Measurements from ENCODE around the gene SH2D2A.
A peak's percentile ranks its signal among the peaks of the same experiment; 100 is the strongest.

Gene SH2D2A

DNA sequence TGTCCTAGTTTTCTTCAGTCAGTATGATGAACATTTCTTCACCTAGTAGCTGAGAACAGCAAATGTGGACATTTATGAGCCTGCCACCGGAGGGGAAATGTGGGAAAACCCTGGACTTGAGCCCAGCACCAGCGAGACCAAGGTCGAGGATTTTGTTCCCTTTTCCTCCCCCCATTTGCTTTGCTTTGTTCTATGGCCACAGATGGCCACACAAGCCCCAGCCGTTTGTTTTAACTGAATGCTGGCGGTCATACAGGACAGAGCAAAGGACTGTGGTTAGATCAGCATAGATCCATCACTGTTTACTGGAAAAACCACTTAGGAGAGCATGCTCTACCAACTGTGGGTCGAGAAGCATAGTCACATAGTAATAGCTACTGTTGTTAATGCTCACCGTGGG, 20.9 kb downstream of the SH2D2A start:
- no peak for DNase-seq (ENCODE audit: low spot score in 2 of 2)
- Mint-ChIP-seq H3K9me3 (no peaks in the 10 kb centered on the region), H3K27ac (peak overlapping the region; percentile 9), H3K36me3 (peaks cover 42% of the 10 kb centered on the region), H3K4me3 (no peak overlapping the region), H3K4me1 (peaks cover 6% of the 10 kb centered on the region), H3K27me3 (no peaks in the 10 kb centered on the region)
- ATAC-seq (ENCODE audit: low read depth), result no peak

DNA sequence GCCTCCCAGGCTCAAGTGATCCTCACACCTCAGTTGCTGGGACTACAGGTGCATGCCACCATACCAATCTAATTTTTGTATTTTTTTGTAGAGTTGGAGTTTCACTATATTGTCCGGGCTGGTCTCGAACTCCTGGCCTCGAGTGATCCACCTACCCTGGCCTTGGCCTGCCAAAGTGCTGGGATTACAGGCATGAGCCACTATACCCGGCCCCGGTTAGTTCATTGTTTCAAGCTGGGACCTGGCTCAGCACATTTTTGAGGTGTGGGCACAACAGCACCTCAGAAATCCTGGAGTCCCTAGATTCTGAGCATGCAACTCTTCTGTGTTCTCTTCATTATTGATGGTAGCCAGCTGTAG, 21.3 kb downstream of the SH2D2A start:
- peaks cover 6% of the 10 kb centered on the region for H3K4me1 Mint-ChIP-seq
- H3K9me3 Mint-ChIP-seq, result no peaks in the 10 kb centered on the region
- H3K36me3 Mint-ChIP-seq, result peaks cover 42% of the 10 kb centered on the region
- DNase-seq (ENCODE audit: low spot score in 2 of 2) (no peak), ATAC-seq (ENCODE audit: low read depth) (no peak)
- no peak overlapping the region for H3K4me3 Mint-ChIP-seq
- no peak overlapping the region for H3K27ac Mint-ChIP-seq
- H3K27me3 Mint-ChIP-seq, result no peaks in the 10 kb centered on the region

DNA sequence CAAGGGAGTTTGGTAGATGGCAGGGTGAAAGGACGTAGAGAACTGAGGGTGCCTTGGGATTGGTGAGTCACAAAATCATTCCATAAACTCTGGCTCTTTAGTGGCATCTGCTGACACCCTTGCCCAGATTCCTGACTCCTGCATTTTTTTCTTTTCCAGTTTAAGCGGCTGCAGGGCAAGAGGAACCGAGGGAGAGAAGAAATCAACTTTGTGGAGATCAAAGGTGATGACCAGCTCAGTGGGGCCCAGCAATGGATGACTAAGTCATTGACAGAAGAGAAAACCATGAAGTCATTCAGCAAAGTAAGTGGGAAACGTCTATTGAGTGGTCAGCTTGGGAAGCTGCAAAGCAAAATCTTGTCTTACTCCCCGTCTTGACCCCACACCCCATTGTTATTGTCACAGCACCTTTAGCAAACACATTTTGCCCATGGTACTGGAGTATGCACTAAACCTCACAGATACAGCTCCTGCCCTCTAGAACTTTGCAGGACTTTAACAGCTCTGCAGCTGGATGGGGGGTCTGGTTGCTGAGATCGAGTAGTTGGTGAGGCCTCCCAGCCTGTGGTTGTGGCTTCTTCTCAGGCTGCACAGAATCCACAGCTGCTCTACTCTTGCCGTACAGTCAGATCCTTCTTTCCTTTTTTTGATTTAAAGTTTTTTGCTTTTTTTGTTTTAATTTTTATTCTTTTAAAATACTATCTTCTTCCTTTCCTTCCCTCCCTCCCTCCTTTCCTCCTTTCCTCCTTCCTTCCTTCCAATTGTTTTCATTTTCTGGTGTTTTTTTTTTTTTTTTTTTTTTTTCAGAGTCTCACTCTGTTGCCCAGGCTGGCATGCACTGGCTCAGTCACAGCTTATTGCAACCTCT, 21.9 kb downstream of the SH2D2A start:
- Mint-ChIP-seq H3K9me3 (no peaks in the 10 kb centered on the region), H3K4me3 (no peak overlapping the region), H3K27ac (no peak overlapping the region), H3K27me3 (no peaks in the 10 kb centered on the region), H3K4me1 (peaks cover 7% of the 10 kb centered on the region), H3K36me3 (peaks cover 43% of the 10 kb centered on the region)
- no peak for DNase-seq (ENCODE audit: low spot score in 2 of 2)
- ATAC-seq (ENCODE audit: low read depth), result no peak

DNA sequence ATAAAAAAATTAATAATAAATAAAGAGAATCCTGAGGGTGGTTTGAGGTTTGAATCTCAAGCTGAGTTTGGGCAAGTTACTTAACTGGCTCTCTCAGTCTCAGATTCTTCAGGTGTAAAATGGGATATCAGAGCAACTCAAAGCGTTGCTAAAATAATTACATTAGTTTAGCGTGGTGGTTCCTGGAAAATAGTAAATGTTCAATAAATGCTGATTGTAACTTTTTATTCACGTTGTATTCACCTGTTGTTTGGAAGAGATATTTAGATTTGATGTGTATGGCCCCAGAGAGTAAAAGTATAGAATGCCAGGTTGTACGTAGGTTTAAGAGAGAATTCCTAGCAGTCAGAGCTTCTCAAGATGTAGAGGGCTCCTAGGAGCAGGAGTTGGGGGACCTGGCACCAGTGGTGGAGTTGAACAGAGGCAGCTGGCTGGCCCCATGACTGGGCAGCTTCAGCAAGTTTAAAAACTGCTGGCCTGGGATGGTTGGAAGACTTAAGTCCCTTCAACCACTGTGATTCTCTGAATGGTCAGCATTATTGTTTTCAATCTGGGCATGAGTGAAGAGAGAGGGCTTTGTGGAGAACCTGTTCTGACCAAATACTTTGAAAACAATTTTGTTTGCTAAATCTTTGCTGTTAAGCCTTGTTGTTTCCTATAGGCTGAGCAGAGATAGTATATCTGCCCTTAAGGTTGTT, 26.9 kb downstream of the SH2D2A start:
- peaks cover 3% of the 10 kb centered on the region for H3K4me1 Mint-ChIP-seq
- no peak for ATAC-seq (ENCODE audit: low read depth)
- peaks cover 38% of the 10 kb centered on the region for H3K36me3 Mint-ChIP-seq
- no peaks in the 10 kb centered on the region for H3K9me3 Mint-ChIP-seq
- no peaks in the 10 kb centered on the region for H3K27me3 Mint-ChIP-seq
- no peak overlapping the region for H3K4me3 Mint-ChIP-seq
- DNase-seq (ENCODE audit: low spot score in 2 of 2), result no peak
- H3K27ac Mint-ChIP-seq, result no peak overlapping the region

DNA sequence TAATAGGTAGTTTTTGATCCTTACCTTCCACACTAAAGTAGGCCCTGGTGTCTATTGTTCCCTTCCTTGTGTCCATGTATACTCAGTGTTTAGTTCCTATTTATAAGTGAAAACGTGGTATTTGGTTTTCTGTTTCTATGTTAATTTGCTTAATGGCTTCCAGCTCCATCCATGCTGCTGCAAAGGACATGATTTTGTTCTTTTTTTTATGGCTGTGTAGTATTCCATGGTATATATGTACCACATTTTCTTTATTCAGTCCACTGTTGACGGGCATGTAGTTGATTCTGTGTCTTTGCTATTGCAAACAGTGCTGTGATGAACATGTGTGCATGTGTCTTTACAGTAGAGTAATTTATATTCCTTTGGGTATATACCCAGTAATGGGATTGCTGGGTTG, 28.5 kb downstream of the SH2D2A start:
- no peak overlapping the region for H3K27ac Mint-ChIP-seq
- peaks cover 3% of the 10 kb centered on the region for H3K4me1 Mint-ChIP-seq
- no peak overlapping the region for H3K4me3 Mint-ChIP-seq
- ATAC-seq (ENCODE audit: low read depth) (no peak), DNase-seq (ENCODE audit: low spot score in 2 of 2) (no peak)
- H3K27me3 Mint-ChIP-seq, result no peaks in the 10 kb centered on the region
- H3K36me3 Mint-ChIP-seq, result peaks cover 35% of the 10 kb centered on the region
- H3K9me3 Mint-ChIP-seq, result no peaks in the 10 kb centered on the region

DNA sequence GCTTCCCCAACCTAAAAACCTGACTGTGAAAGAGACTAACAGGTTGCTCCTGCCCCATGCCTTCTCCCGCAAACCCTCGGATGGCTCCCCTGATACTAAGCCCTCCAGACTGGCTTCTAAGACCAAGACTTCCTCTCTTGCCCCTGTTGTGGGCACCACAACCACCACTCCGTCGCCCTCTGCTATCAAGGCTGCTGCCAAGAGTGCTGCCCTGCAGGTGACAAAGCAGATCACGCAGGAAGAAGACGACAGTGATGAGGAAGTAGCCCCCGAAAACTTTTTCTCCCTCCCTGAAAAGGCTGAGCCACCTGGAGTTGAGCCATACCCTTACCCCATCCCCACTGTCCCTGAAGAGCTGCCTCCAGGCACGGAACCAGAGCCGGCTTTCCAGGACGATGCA, 30.0 kb downstream of the SH2D2A start:
- H3K27me3 Mint-ChIP-seq, result no peaks in the 10 kb centered on the region
- peaks cover 5% of the 10 kb centered on the region for H3K4me1 Mint-ChIP-seq
- H3K4me3 Mint-ChIP-seq, result no peak overlapping the region
- no peak overlapping the region for H3K27ac Mint-ChIP-seq
- no peak for ATAC-seq (ENCODE audit: low read depth)
- no peaks in the 10 kb centered on the region for H3K9me3 Mint-ChIP-seq
- peaks cover 37% of the 10 kb centered on the region for H3K36me3 Mint-ChIP-seq
- no peak for DNase-seq (ENCODE audit: low spot score in 2 of 2)

DNA sequence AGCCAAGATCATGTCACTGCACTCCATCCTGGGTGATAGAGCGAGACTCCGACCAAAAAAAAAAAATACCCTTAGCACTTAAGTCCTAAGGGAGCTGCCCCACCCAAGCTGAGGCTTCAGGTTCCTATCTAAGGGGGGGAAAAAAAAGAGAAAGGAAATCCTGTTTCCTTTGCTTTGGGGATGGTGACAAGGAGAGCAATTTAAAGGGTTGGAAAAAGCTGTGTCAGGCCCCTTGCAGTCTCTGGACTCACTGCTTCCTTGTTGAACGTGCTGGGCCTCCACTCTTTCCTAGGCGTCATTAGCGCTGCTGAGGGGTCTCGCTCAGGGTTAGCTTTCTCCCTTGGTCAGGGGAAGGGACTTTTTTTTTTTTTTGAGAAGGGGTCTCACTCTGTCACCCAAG, 31.2 kb downstream of the SH2D2A start:
- no peaks in the 10 kb centered on the region for H3K9me3 Mint-ChIP-seq
- ATAC-seq (ENCODE audit: low read depth) (no peak), DNase-seq (ENCODE audit: low spot score in 2 of 2) (no peak)
- H3K27me3 Mint-ChIP-seq, result no peaks in the 10 kb centered on the region
- peaks cover 11% of the 10 kb centered on the region for H3K4me1 Mint-ChIP-seq
- no peak overlapping the region for H3K4me3 Mint-ChIP-seq
- H3K36me3 Mint-ChIP-seq, result peaks cover 39% of the 10 kb centered on the region
- H3K27ac Mint-ChIP-seq, result no peak overlapping the region

DNA sequence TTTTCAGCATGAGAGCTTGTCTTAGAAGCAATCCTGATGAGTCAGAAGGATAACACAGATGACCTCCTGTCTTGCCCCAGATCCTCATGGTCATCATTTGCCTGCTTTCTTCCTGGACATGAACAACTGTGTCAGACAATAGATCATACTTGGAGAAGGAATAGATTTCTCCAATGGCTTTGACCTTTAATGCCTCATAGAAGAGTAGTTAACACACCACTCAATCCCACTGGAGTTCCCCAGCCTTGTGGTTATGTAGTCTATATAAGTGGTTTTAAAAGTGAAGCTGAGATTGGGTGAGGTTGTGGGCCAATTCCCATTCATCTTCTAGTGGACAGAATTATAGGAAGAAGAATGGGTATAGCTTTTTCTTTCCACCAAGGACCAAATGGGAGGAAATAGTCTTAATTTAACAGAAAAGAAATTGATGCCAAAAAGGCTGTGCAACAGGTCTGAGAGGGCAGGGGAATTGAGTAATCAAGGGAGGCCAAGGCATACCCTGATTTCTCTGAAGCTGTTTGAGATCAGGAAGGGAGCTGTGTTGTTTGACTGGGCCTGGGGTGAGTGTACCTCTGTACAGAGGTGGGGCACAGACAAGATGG, 35.0 kb downstream of the SH2D2A start:
- ATAC-seq (ENCODE audit: low read depth) (no peak), DNase-seq (ENCODE audit: low spot score in 2 of 2) (no peak)
- Mint-ChIP-seq H3K4me1 (peaks cover 17% of the 10 kb centered on the region), H3K27me3 (no peaks in the 10 kb centered on the region), H3K4me3 (no peak overlapping the region), H3K9me3 (no peaks in the 10 kb centered on the region), H3K36me3 (peaks cover 25% of the 10 kb centered on the region), H3K27ac (no peak overlapping the region)

DNA sequence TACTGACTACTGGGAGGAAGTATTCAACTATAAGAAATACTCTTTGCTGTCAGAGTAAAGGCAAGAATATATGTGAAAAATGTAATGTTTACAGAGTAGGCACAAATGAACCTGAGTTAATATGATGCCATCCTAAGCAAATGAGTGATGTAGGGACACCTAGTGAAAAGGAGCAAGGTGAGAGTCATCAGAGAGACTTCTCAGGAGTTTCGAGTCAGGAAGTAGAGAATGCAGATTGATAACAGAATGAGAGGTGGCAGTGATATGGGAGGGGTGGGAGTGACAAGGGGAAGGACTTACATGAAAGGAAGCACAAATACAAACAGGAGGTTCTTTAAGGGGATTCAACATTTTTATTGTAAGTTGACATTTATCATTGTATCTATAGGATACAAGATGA, 39.1 kb downstream of the SH2D2A start:
- H3K36me3 Mint-ChIP-seq, result peaks cover 22% of the 10 kb centered on the region

DNA sequence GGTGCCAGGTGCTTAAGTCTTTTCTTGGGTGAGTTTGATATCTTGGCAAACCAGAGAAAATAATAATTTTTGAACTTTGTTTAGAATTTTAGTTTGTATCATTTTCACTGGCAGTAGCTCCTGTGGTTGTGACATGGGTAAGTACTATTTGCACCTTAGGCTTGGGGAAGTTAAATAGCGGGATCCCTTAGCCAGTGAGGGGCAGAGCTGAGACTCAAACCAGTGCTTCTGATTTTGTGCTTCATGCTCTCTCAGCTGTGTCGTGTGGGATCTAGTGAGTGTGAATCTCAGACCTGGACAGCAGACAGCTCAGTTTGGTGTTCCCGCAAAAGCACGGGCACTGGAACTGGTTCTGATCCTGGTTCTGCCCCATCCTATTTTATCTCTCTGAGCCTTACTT, 39.7 kb downstream of the SH2D2A start:
- Mint-ChIP-seq H3K4me1 (peaks cover 29% of the 10 kb centered on the region), H3K4me3 (no peak overlapping the region)

More for the DNA sequence above, 39.1 kb downstream of the SH2D2A start:
- Mint-ChIP-seq H3K27me3 (no peaks in the 10 kb centered on the region), H3K27ac (peak overlapping the region; percentile 6), H3K9me3 (no peaks in the 10 kb centered on the region), H3K4me1 (peaks cover 28% of the 10 kb centered on the region), H3K4me3 (no peak overlapping the region)
- no peak for DNase-seq (ENCODE audit: low spot score in 2 of 2)
- ATAC-seq (ENCODE audit: low read depth), result no peak

DNA sequence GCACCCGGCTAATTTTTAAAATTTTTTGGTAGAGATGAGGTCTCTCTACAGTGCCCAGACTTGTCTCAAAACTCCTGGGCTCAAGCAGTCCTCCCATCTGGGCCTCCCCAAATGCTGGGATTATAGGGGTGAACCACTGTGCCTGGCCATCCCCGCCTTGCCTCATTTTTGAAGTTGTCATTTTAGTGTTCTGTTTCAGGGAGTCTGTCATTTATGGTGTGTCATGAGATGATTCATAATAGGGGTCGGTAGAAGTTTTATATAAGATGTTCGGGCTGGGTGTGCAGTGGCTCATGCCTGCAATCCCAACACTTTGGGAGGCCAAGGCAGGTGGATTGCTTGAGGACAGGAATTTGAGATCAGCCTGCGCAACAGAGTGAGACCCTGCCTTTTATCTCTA, 40.8 kb downstream of the SH2D2A start:
- DNase-seq (ENCODE audit: low spot score in 2 of 2) (no peak), ATAC-seq (ENCODE audit: low read depth) (no peak)
- H3K27ac Mint-ChIP-seq, result no peak overlapping the region
- H3K9me3 Mint-ChIP-seq, result no peaks in the 10 kb centered on the region
- H3K4me1 Mint-ChIP-seq, result peaks cover 28% of the 10 kb centered on the region
- H3K36me3 Mint-ChIP-seq, result peaks cover 16% of the 10 kb centered on the region
- H3K27me3 Mint-ChIP-seq, result no peaks in the 10 kb centered on the region
- H3K4me3 Mint-ChIP-seq, result no peak overlapping the region

More for the DNA sequence above, 39.7 kb downstream of the SH2D2A start:
- ATAC-seq (ENCODE audit: low read depth), result peak; percentile 34
- H3K36me3 Mint-ChIP-seq, result peaks cover 20% of the 10 kb centered on the region
- no peaks in the 10 kb centered on the region for H3K27me3 Mint-ChIP-seq
- no peaks in the 10 kb centered on the region for H3K9me3 Mint-ChIP-seq
- peak overlapping the region; percentile 6 for H3K27ac Mint-ChIP-seq
- DNase-seq (ENCODE audit: low spot score in 2 of 2), result no peak

DNA sequence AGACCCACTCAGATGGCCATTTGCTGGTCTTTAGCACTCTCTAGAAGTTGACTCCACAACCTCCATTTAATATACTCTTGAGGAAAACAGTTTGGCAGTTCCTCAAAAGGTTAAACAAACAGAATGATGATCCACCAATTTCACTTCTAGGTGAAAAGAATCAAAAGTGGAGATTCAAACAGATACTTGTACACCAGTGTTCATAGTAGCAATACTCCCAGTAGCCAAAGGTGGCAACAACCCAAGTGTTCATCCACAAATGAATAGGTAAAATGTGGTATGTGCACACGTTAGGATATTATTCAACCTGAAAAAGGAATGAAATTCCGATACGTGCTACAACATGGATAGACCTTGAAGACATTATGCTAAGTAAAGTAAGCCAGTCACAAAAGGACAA, 43.0 kb downstream of the SH2D2A start:
- Mint-ChIP-seq H3K4me3 (no peak overlapping the region), H3K9me3 (no peaks in the 10 kb centered on the region), H3K27me3 (no peaks in the 10 kb centered on the region), H3K36me3 (peaks cover 23% of the 10 kb centered on the region), H3K27ac (no peak overlapping the region), H3K4me1 (peaks cover 39% of the 10 kb centered on the region)
- peak; percentile 45 for ATAC-seq (ENCODE audit: low read depth)
- no peak for DNase-seq (ENCODE audit: low spot score in 2 of 2)

DNA sequence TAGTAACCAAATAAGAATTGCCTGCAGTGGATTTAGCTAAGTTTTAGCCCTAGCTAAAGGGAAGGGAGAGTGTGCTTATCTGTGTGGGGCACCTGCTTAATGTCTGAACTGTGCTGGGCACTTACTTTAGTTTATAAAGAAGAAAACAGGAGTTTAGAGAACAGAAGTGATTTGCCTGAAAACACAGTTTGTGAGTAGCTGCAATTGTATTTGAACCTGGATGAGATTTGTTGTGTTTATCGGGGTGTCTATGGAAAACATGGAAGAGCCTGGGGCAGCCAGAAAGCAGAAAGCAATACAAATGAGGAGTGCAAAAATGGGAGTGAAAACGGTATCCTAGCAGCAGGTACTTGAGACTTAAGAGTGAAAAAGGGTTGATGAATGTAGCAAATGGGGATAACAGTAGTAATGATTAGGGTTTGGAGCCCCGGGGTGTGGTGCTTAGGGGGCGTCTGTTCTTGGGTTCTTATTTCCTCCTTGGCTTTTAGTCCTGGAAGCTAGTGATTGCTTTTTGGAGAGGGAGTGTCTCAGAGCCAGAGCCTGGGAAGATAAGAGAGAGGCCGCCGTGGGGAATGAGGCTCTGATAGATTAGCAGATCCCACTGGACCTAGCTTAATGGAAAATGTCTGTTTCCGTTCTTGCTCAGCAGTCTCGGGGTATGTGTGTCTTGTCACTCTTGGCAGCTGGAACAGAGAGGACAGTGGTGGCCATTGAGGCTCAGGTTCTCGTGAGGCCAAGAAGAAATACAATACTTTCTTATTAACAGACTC, 43.7 kb downstream of the SH2D2A start:
- Mint-ChIP-seq H3K27me3 (no peaks in the 10 kb centered on the region), H3K9me3 (no peaks in the 10 kb centered on the region), H3K27ac (no peak overlapping the region), H3K4me3 (no peak overlapping the region), H3K36me3 (peaks cover 23% of the 10 kb centered on the region), H3K4me1 (peaks cover 39% of the 10 kb centered on the region)
- ATAC-seq (ENCODE audit: low read depth) (no peak), DNase-seq (ENCODE audit: low spot score in 2 of 2) (no peak)

DNA sequence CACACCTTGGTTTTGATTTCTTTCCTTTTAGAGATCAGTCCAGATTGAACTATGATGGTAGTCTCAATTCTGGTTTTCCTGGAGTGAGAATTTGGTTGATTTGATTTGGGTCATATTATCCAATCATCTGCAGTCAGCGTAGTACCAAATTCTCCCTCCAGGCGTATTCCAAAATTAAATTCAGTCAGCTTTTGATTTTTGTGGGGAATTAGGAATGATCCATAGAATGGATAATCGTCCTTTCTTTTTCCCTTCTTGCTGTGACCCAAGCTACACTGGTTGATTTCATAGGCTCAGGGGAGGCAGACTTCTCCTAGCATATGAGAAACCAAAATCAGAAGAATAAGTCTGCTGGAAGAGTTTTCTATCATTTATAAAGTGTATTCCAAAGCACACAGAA, 44.4 kb downstream of the SH2D2A start:
- Mint-ChIP-seq H3K36me3 (peaks cover 23% of the 10 kb centered on the region), H3K9me3 (no peaks in the 10 kb centered on the region), H3K4me3 (no peak overlapping the region), H3K27ac (no peak overlapping the region), H3K27me3 (no peaks in the 10 kb centered on the region), H3K4me1 (peaks cover 36% of the 10 kb centered on the region)
- ATAC-seq (ENCODE audit: low read depth) (no peak), DNase-seq (ENCODE audit: low spot score in 2 of 2) (no peak)
